ENCODE results near the gene ARHGAP9.
"Not testable (repeated sequence)": the region's sequence is repeated elsewhere in the genome, so short reads cannot be mapped to it uniquely, and the experiment has no call there.

DNA sequence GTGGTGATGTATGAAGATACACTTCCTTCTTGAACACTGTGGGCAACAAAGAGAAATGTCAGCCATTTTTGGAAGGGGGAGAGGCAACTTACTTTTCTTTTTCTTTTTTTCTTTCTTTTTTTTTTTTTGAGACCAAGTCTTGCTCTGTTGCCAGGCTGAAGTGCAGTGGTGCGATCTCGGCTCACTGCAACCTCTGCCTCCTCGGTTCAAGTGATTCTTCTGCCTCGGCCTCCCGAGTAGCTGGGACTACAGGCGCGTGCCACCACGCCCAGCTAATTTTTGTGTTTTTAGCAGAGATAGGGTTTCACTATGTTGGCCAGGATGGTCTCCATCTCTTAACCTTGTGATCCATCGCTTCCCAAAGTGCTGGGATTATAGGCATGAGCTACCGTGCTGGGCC is 38.1 kb upstream of the ARHGAP9 start:
- TF ChIP-seq, protein P1, sequence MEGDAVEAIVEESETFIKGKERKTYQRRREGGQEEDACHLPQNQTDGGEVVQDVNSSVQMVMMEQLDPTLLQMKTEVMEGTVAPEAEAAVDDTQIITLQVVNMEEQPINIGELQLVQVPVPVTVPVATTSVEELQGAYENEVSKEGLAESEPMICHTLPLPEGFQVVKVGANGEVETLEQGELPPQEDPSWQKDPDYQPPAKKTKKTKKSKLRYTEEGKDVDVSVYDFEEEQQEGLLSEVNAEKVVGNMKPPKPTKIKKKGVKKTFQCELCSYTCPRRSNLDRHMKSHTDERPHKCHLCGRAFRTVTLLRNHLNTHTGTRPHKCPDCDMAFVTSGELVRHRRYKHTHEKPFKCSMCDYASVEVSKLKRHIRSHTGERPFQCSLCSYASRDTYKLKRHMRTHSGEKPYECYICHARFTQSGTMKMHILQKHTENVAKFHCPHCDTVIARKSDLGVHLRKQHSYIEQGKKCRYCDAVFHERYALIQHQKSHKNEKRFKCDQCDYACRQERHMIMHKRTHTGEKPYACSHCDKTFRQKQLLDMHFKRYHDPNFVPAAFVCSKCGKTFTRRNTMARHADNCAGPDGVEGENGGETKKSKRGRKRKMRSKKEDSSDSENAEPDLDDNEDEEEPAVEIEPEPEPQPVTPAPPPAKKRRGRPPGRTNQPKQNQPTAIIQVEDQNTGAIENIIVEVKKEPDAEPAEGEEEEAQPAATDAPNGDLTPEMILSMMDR (IDR thresholded peaks at IDR 0.05) = not testable (repeated sequence)
- TF ChIP-seq POLR2AphosphoS5, POLR2A, EP300 (IDR thresholded peaks at IDR 0.05): not testable (repeated sequence)
